NOMO-1 (cell line): Measurements from ENCODE around the gene TMEM272.

ENCODE experiments used
- DNase-seq, 2 experiments: peaks; one replicate each; lab custom pipeline; 2025; ENCODE audit not compliant: unreplicated experiment in 2 of 2; lab: John Stamatoyannopoulos, UW

The TMEM272 gene

GRCh38 chr13:51844862-51845573 is at the start of gene TMEM272:
Gene TMEM272, minus strand, starts transcription at chr13:51845177. Its CDS starts 6,647 bp downstream, at chr13:51838530.
- DNase-seq: no peak

- no peak for DNase-seq
Observed at GRCh38 chr13:51894239-51894638, 49.3 kb upstream of the TMEM272 start.

DNA sequence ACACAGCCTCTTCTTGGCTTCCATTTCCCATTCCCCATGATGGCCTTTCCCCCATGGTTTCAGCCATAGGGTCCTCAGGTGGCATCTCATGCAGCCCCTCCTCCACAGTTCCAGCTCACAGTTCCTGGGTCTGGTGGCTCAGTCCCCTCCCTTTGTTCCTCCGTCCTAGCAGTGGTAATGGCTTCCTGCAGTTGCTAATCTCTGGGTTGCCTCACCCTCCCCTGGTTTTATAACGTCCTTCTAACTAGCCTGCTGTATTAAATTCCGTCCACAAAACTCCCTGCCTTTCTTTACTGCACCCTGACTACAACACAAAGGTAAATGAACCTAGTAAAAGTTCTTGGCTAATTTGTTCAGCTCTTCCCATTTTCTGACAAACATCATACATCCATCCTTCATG is 47.7 kb upstream of the TMEM272 start:
- DNase-seq: no peak

DNA sequence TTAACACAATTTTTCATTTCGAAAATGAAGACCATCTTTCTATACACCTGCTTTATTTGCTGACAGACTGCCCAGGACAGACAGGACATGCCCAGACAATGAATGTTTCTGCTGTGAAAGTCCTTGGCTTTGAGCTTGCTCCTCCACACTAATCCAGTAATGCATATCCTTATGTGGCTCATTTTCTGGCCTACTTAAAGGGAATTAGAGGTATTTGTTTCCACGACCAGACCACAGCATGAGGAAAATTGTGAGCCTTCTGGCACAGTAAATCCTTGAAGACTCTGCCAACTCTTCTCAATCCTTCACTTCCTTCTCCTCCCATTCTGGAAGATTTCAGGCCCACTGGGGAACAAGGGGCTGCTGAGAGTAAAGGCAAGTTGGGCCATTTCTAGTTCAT is 42.5 kb upstream of the TMEM272 start:
- DNase-seq: no peak

DNA sequence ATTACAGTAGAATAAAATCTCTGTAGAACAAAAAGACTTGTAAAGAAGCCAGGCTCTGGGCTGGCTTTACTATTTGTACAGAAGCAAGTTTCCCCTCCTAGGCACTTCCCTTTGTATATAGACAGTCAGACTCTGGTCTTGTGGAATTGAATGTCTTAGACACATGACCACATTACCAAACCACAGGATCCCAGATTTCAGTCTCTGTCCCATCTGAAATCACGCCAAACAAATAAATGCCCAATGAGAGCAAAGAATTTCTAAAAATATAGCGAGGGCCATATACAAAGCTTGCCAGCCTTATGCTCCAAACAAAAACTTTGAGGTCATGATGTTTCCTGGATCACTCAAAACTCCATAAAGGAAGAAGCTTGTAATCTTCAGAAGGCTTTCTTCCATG is 40.7 kb upstream of the TMEM272 start:
- DNase-seq: no peak

DNA sequence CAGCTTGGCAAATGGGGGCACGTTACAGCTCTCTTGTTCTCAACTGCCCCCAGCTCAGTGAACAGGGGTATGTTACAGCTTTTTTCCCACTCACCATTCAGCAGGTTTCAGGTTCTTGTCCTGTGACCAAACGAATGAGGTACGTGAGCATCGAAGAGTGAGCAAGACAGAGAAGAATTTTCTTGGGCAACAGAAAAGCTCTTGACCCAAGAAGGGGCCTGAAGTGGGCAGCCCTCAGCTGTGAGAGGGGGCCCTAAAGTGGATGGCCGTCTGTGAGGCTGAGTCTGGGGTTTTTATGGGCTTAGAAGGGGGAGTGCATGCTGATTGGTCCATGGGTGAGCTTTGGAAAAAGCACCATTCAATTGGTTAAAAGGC is 38.2 kb upstream of the TMEM272 start:
- no peak for DNase-seq

DNA sequence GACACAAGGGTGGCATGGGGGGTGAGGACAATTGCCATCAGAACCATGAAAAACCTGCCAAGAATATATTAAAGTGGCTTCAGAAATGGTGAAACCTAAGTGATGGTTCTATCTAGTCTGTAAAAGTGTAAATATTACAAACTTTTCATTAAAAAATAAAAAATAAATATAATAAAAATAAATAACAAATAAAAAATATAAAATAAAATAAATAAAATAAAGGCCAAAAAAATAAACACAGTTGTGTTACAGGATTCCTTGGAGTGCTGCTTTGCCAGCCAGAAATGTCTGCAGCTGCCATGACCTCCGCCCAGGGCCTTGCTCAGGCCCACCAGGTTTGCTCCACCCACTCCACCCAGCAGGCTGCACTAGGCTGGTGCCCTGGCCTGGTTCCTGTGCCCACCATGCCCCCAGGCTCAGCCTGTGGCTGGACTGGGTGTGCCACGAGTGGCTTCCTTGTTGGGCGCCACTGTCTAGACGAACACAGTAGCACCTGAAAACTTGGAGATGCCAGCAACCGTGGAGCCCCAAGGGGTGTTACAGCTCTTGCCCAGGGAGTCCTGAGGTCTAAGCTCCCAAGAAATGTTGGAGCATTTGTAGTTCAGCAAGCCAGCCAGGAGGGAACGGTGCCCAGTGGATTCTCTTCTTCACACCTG is 37.7 kb upstream of the TMEM272 start:
- no peak for DNase-seq

- DNase-seq: no peak
Observed at GRCh38 chr13:51881296-51881695, 36.3 kb upstream of the TMEM272 start.

GRCh38 chr13:51879133-51879532 is 34.2 kb upstream of the TMEM272 start:
- no peak for DNase-seq

- no peak for DNase-seq
Observed at GRCh38 chr13:51874651-51875050, 29.7 kb upstream of the TMEM272 start.

- no peak for DNase-seq
Observed at GRCh38 chr13:51873837-51874236, 28.9 kb upstream of the TMEM272 start.

GRCh38 chr13:51873117-51873798 is 28.3 kb upstream of the TMEM272 start:
- no peak for DNase-seq

DNA sequence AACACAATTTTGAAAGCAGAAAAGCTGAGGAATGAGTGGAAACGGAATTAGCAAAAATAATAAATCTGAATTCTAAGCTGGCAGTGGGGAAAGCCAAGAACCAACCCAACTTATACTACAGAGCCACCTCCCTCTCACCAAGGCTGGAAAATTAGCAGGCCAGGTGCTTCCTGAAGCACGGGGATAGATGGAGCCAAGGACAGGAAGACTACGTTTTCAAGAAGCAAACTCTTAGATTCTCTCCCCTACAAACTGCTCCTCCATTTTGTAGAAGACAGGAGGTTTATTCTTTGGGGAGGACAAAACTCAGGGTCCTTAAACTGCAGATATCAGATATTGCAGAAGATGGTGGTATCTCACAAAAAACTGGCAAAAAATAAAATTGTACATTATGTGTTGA is 25.6 kb upstream of the TMEM272 start:
- DNase-seq: no peak

DNA sequence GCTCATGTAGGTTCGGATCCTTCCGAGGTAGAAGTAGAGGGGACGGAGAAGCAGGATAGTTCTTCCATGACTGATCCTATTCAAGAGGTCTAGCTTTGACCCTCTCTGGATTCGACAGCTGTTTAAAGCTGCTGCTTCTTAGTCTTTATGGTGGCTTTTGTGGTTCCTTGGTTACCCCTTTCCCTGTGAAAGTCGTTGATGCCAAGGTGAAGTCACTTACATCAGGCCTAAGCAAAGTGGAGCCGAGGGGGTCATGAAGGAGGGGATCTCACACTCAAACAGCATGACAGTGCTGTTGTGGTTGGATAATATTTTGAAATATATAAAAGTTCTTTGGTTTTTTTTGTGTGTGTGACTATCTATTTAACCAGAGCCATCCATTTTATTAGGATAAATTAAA is 24.9 kb upstream of the TMEM272 start:
- no peak for DNase-seq

GRCh38 chr13:51867062-51867461 is 22.1 kb upstream of the TMEM272 start:
- DNase-seq: no peak

- no peak for DNase-seq
Observed at GRCh38 chr13:51865838-51866237, 20.9 kb upstream of the TMEM272 start.

- DNase-seq: no peak
Observed at GRCh38 chr13:51862957-51863356, 18.0 kb upstream of the TMEM272 start.

GRCh38 chr13:51861723-51862300 is 16.8 kb upstream of the TMEM272 start, which contains the start of gene CCDC70:
Gene CCDC70, plus strand, starts transcription at chr13:51861969. Its CDS starts 3,443 bp downstream, at chr13:51865412.
- DNase-seq: no peak

DNA sequence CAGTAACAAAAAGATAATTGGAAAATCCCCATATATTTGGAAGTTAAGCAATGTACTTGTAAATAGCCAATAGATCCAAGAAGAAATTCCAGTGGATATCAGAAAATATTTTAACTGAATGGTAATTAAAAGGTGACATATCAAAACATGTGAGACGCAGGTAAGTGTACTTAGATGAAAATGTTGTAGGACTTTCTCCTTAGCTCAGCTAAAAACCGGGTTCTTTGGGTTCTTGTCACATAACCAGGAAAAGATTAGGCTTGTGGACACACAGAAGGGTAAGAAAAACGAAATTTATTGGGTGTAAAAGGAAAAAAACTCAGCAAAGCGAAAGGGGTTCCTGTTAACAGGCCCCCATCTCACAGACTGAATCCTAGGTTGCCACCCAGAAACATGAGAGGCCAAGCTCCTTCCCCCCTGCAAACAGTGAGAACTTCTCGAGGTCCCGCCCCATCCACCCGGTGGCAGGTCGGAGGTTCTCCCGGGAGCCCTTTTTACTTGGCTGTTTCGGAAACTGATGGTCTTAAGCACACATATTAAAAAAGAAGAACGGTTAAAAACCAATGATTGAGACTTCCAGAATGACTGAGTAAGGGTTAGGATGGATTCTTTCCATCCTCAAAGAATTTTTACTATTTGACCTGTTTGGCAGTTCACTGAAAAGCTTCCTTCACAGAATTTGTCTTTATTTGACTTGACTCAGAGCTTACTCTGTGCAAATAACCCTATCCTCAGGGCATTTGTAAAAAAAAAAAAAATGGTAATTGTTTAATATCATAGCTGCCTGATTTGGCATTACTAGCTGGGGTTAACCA is 13.7 kb upstream of the TMEM272 start:
- DNase-seq: no peak

DNA sequence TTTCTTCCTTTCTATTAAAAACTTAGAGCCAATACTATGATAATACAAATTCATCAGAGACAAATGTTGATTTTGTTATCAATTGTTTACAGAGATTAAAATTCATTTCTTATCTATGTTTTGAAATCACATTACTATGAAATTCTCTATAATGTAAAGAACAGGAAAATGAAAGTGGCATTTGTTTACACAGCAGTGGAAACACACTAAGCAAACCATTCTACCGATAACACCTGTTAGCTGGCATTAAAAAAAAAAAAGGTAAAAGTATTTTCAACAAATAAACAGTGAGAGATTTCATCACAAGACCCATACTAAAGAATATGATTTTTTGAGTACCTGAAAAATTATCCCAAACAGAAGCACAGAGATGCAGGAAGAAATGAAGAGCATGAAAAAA is 12.0 kb upstream of the TMEM272 start:
- no peak for DNase-seq
